ENCODE data around the gene SGMS1. TPM values are rescaled to one million over a fixed set of nuclear protein-coding genes. Genes with fewer than 3 reads are reported as not detected.
"Not testable (repeated sequence)": the region's sequence is repeated elsewhere in the genome, so short reads cannot be mapped to it uniquely, and the experiment has no call there.

SGMS1 gene
- total and polyA plus RNA-seq, 2 donors (not counting 1 experiment from before 2014, with no cell fraction given), result 39.9 to 82.1 TPM

GRCh38 chr10:50367732-50368131 is 256.0 kb downstream of the SGMS1 start:
- TF ChIP-seq CTCF (conservative IDR thresholded peaks at IDR 0.05 in 1 of 2, IDR thresholded peaks at IDR 0.05 in 1 of 2; ENCODE audit: low read depth in 1 of 2, low read length in 2 of 2), result peak; percentile 18 to 54
- no peak for TF ChIP-seq EZH2 (IDR thresholded peaks at IDR 0.05; ENCODE audit: low read length, missing control alignments)
- Histone ChIP-seq H3K9ac (ENCODE audit: insufficient read depth, low read length) (no peak overlapping the region), H2AFZ (ENCODE audit: low read length) (no peak overlapping the region), H3K4me2 (ENCODE audit: extremely low read depth, insufficient read depth, low read length) (no peak overlapping the region), H3K9me3 (ENCODE audit: control insufficient read depth, insufficient read depth, low read depth, low read length) (no peaks in the 10 kb centered on the region), H3K36me3 (ENCODE audit: control insufficient read depth, insufficient read depth, low read length) (no peaks in the 10 kb centered on the region), H4K20me1 (ENCODE audit: control insufficient read depth, extremely low read depth, insufficient read depth, low read length) (no peaks in the 10 kb centered on the region), H3K79me2 (ENCODE audit: control insufficient read depth, insufficient read depth, low read length) (peaks cover 23% of the 10 kb centered on the region), H3K4me3 (replicated peaks in 1 of 4; ENCODE audit: control extremely low read depth in 1 of 4, insufficient read depth in 1 of 4, low read depth in 3 of 4, low read length in 4 of 4) (no peak overlapping the region), H3K27me3 (ENCODE audit: control insufficient read depth, insufficient read depth, low read length) (no peaks in the 10 kb centered on the region), H3K4me1 (ENCODE audit: control insufficient read depth, extremely low read depth, insufficient read depth, low read length) (no peaks in the 10 kb centered on the region), H3K27ac (ENCODE audit: insufficient read depth, low read length) (no peak overlapping the region)
- DNase-seq (ENCODE audit: low read depth in 2 of 2), result peak; percentile 32 to 63

GRCh38 chr10:50366421-50366820 is 257.3 kb downstream of the SGMS1 start:
- H3K4me2 ChIP-seq (ENCODE audit: extremely low read depth, insufficient read depth, low read length); H3K27ac ChIP-seq (ENCODE audit: insufficient read depth, low read length); DNase-seq (ENCODE audit: low read depth in 2 of 2); H3K36me3 ChIP-seq (ENCODE audit: control insufficient read depth, insufficient read depth, low read length); H3K4me1 ChIP-seq (ENCODE audit: control insufficient read depth, extremely low read depth, insufficient read depth, low read length); H2AFZ ChIP-seq (ENCODE audit: low read length); H3K4me3 ChIP-seq (replicated peaks in 1 of 4; ENCODE audit: control extremely low read depth in 1 of 4, insufficient read depth in 1 of 4, low read depth in 3 of 4, low read length in 4 of 4); H4K20me1 ChIP-seq (ENCODE audit: control insufficient read depth, extremely low read depth, insufficient read depth, low read length); H3K9ac ChIP-seq (ENCODE audit: insufficient read depth, low read length); H3K27me3 ChIP-seq (ENCODE audit: control insufficient read depth, insufficient read depth, low read length); H3K9me3 ChIP-seq (ENCODE audit: control insufficient read depth, insufficient read depth, low read depth, low read length): not testable (repeated sequence)
- peaks cover 23% of the 10 kb centered on the region for H3K79me2 ChIP-seq (ENCODE audit: control insufficient read depth, insufficient read depth, low read length)

- H4K20me1 ChIP-seq (ENCODE audit: control insufficient read depth, extremely low read depth, insufficient read depth, low read length); H3K36me3 ChIP-seq (ENCODE audit: control insufficient read depth, insufficient read depth, low read length); H3K4me2 ChIP-seq (ENCODE audit: extremely low read depth, insufficient read depth, low read length); H3K4me3 ChIP-seq (replicated peaks in 1 of 4; ENCODE audit: control extremely low read depth in 1 of 4, insufficient read depth in 1 of 4, low read depth in 3 of 4, low read length in 4 of 4); H3K9ac ChIP-seq (ENCODE audit: insufficient read depth, low read length); H3K9me3 ChIP-seq (ENCODE audit: control insufficient read depth, insufficient read depth, low read depth, low read length); H3K27ac ChIP-seq (ENCODE audit: insufficient read depth, low read length); H2AFZ ChIP-seq (ENCODE audit: low read length); H3K27me3 ChIP-seq (ENCODE audit: control insufficient read depth, insufficient read depth, low read length); DNase-seq (ENCODE audit: low read depth in 2 of 2); H3K4me1 ChIP-seq (ENCODE audit: control insufficient read depth, extremely low read depth, insufficient read depth, low read length): not testable (repeated sequence)
- peaks cover 16% of the 10 kb centered on the region for H3K79me2 ChIP-seq (ENCODE audit: control insufficient read depth, insufficient read depth, low read length)
These were observed 259.0 kb downstream of the SGMS1 start for GRCh38 chr10:50364730-50365129.

GRCh38 chr10:50362547-50363125 is 261.1 kb downstream of the SGMS1 start:
- DNase-seq (ENCODE audit: low read depth in 2 of 2), result no peak
- H2AFZ ChIP-seq (ENCODE audit: low read length), result no peak overlapping the region
- no peak overlapping the region for H3K4me2 ChIP-seq (ENCODE audit: extremely low read depth, insufficient read depth, low read length)
- H3K79me2 ChIP-seq (ENCODE audit: control insufficient read depth, insufficient read depth, low read length), result peaks cover 14% of the 10 kb centered on the region
- no peak overlapping the region for H3K27ac ChIP-seq (ENCODE audit: insufficient read depth, low read length)
- H4K20me1 ChIP-seq (ENCODE audit: control insufficient read depth, extremely low read depth, insufficient read depth, low read length), result no peaks in the 10 kb centered on the region
- no peak overlapping the region for H3K9ac ChIP-seq (ENCODE audit: insufficient read depth, low read length)
- no peaks in the 10 kb centered on the region for H3K27me3 ChIP-seq (ENCODE audit: control insufficient read depth, insufficient read depth, low read length)
- no peak for TF ChIP-seq CTCF (conservative IDR thresholded peaks at IDR 0.05 in 1 of 2, IDR thresholded peaks at IDR 0.05 in 1 of 2; ENCODE audit: low read depth in 1 of 2, low read length in 2 of 2)
- no peak for TF ChIP-seq EZH2 (IDR thresholded peaks at IDR 0.05; ENCODE audit: low read length, missing control alignments)
- no peaks in the 10 kb centered on the region for H3K36me3 ChIP-seq (ENCODE audit: control insufficient read depth, insufficient read depth, low read length)
- H3K9me3 ChIP-seq (ENCODE audit: control insufficient read depth, insufficient read depth, low read depth, low read length), result no peaks in the 10 kb centered on the region
- H3K4me3 ChIP-seq (replicated peaks in 1 of 4; ENCODE audit: control extremely low read depth in 1 of 4, insufficient read depth in 1 of 4, low read depth in 3 of 4, low read length in 4 of 4), result no peak overlapping the region
- H3K4me1 ChIP-seq (ENCODE audit: control insufficient read depth, extremely low read depth, insufficient read depth, low read length), result peaks cover 5% of the 10 kb centered on the region
